ENCODE results near the gene SLC27A2.

DNA sequence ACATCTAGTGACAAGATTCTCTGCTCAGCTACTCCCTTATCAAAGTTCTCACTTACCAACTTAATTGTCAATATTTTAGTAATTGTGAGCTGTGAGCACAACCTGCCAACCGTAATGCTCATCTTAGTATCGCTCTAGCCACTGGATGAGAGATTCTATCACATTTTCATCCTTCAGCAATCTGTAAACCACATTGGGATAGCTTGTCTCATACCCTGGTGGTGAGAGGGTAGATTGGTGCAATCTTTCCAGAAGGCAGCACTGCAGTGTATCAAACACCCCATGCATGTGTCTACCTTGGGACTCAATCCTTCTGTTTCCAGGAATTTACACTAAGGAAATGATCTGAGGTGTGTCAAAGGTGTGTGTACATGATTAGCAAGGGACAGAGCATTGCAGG, 44.1 kb upstream of the SLC27A2 start:
- TF ChIP-seq, protein P1, sequence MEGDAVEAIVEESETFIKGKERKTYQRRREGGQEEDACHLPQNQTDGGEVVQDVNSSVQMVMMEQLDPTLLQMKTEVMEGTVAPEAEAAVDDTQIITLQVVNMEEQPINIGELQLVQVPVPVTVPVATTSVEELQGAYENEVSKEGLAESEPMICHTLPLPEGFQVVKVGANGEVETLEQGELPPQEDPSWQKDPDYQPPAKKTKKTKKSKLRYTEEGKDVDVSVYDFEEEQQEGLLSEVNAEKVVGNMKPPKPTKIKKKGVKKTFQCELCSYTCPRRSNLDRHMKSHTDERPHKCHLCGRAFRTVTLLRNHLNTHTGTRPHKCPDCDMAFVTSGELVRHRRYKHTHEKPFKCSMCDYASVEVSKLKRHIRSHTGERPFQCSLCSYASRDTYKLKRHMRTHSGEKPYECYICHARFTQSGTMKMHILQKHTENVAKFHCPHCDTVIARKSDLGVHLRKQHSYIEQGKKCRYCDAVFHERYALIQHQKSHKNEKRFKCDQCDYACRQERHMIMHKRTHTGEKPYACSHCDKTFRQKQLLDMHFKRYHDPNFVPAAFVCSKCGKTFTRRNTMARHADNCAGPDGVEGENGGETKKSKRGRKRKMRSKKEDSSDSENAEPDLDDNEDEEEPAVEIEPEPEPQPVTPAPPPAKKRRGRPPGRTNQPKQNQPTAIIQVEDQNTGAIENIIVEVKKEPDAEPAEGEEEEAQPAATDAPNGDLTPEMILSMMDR (IDR thresholded peaks at IDR 0.05; ENCODE audit: insufficient read depth, low read length, poor library complexity, severe bottlenecking): no peak
- TF ChIP-seq EZH2phosphoT487 (conservative IDR thresholded peaks at IDR 0.05; ENCODE audit: low read length): no peak

Measured in SU-DHL-6 (cell line).